CD14-positive monocyte (primary cell): Measurements from ENCODE around the gene TXNRD2. TPM values are rescaled to one million over a fixed set of nuclear protein-coding genes. Genes with fewer than 3 reads are reported as not detected.

Experiments used
- DNase-seq, 3 donors: peaks; one replicate each; pipeline ENCODE4 v3.0.0-alpha.2; 2011 to 2022
- H2AFZ ChIP-seq: 2 replicates; pipeline ENCODE4 v1.6.0; 2012; ENCODE audit warnings: mild to moderate bottlenecking, low read depth, low read length, inconsistent platforms; ENCODE audit not compliant: insufficient read depth, poor library complexity, severe bottlenecking
- H3K27ac ChIP-seq, 2 donors: 1 replicate in 1 of 2; 2 replicates in 1 of 2; pipeline ENCODE4 v1.5.1; 2012 to 2013; ENCODE audit warnings: low read length in 2 of 2, control low read depth in 1 of 2, inconsistent platforms in 1 of 2, low read depth in 1 of 2, mild to moderate bottlenecking in 1 of 2
- H3K27me3 ChIP-seq, 2 donors: one replicate each; pipeline versions ENCODE4 v1.6.0 to v1.6.1; 2011 to 2013; ENCODE audit warnings: low read length in 2 of 2; ENCODE audit not compliant: control insufficient read depth in 2 of 2, insufficient read depth in 2 of 2
- H3K36me3 ChIP-seq, 2 donors: replicated peaks in 1 of 2; 1 replicate in 1 of 2; 2 replicates in 1 of 2; pipeline versions ENCODE4 v1.5.1 to v1.6.1; 2012 to 2013; ENCODE audit warnings: low read length in 2 of 2, control low read depth in 1 of 2, inconsistent platforms in 1 of 2, mild to moderate bottlenecking in 1 of 2; ENCODE audit not compliant: insufficient read depth in 2 of 2, control insufficient read depth in 1 of 2
- H3K4me1 ChIP-seq, 2 donors: 1 replicate in 1 of 2; 2 replicates in 1 of 2; pipeline versions ENCODE4 v1.5.1 to v1.6.1; 2012 to 2013; ENCODE audit warnings: low read length in 2 of 2, control low read depth in 1 of 2, inconsistent platforms in 1 of 2, mild to moderate bottlenecking in 1 of 2, moderate library complexity in 1 of 2; ENCODE audit not compliant: insufficient read depth in 2 of 2, control insufficient read depth in 1 of 2
- H3K4me2 ChIP-seq: replicated peaks from 2 replicates; pipeline ENCODE3; 2012; ENCODE audit warnings: low read length, moderate library complexity, mild to moderate bottlenecking; ENCODE audit not compliant: poor library complexity, severe bottlenecking; ENCODE audit errors: extremely low read depth
- H3K4me3 ChIP-seq, 3 experiments: fragments of 200-600 bp in 1 of 3; sonication (generic) in 1 of 3; replicated peaks in 1 of 3; 1 replicate in 2 of 3; 2 replicates in 1 of 3; pipeline ENCODE4 v1.5.1; 2011 to 2013; ENCODE audit warnings: low read length in 3 of 3, mild to moderate bottlenecking in 3 of 3, control low read depth in 2 of 3, low read depth in 2 of 3, inconsistent platforms in 1 of 3, moderate library complexity in 1 of 3
- H3K79me2 ChIP-seq: 2 replicates; pipeline ENCODE4 v1.6.0; 2012; ENCODE audit warnings: mild to moderate bottlenecking, control low read depth, inconsistent platforms, low read length, moderate library complexity; ENCODE audit not compliant: insufficient read depth
- H3K9ac ChIP-seq: 2 replicates; pipeline ENCODE4 v1.6.0; 2017; ENCODE audit warnings: low read length, mild to moderate bottlenecking; ENCODE audit not compliant: insufficient read depth, poor library complexity, severe bottlenecking
- H3K9me3 ChIP-seq, 2 donors: replicated peaks in 1 of 2; 1 replicate in 1 of 2; 2 replicates in 1 of 2; pipeline versions ENCODE4 v1.5.1 to v1.6.1; 2012 to 2013; ENCODE audit warnings: low read length in 2 of 2, control low read depth in 1 of 2; ENCODE audit not compliant: control insufficient read depth in 1 of 2, insufficient read depth in 1 of 2
- H4K20me1 ChIP-seq: 2 replicates; pipeline ENCODE4 v1.6.0; 2012; ENCODE audit warnings: mild to moderate bottlenecking, low read length, control low read depth, moderate library complexity; ENCODE audit not compliant: insufficient read depth
- H3K27ac Mint-ChIP-seq, 7 donors: one replicate each; pipeline ENCODE4 v1.8.0; 2020; ENCODE audit warnings: mild to moderate bottlenecking in 7 of 7, mixed read lengths in 7 of 7, moderate library complexity in 6 of 7, inconsistent platforms in 2 of 7
- H3K27me3 Mint-ChIP-seq, 3 donors: one replicate each; pipeline ENCODE4 v1.8.0; 2021 to 2022; ENCODE audit warnings: low read depth in 3 of 3, mild to moderate bottlenecking in 3 of 3, mixed read lengths in 3 of 3, moderate library complexity in 3 of 3, inconsistent platforms in 1 of 3
- H3K36me3 Mint-ChIP-seq, 2 donors: one replicate each; pipeline ENCODE4 v1.8.0; 2020; ENCODE audit warnings: mixed read lengths in 2 of 2, inconsistent platforms in 1 of 2, mild to moderate bottlenecking in 1 of 2
- H3K4me1 Mint-ChIP-seq: one replicate; pipeline ENCODE4 v1.8.0; 2020; ENCODE audit warnings: mild to moderate bottlenecking, mixed read lengths
- H3K4me3 Mint-ChIP-seq, 2 donors: one replicate each; pipeline ENCODE4 v1.8.0; 2020; ENCODE audit warnings: mild to moderate bottlenecking in 2 of 2, mixed read lengths in 2 of 2, moderate library complexity in 1 of 2
- H3K9me3 Mint-ChIP-seq, 7 donors: one replicate each; pipeline ENCODE4 v1.8.0; 2020 to 2022; ENCODE audit warnings: mixed read lengths in 7 of 7, mild to moderate bottlenecking in 6 of 7, moderate library complexity in 6 of 7, inconsistent platforms in 2 of 7
- WGBS: methylation state at CpG from one replicate; pipeline ENCODE4 v1.1.5; 2013; ENCODE audit warnings: missing lambda C conversion rate; ENCODE audit not compliant: insufficient coverage; 5-methylcytosine and 5-hydroxymethylcytosine counted together
- intact Hi-C, 2 donors: fragments of 100-400 bp; cut with micrococcal nuclease; formaldehyde crosslinking; loops; one replicate each; pipeline versions ENCODE4 v1.15.0 to v1.15.1; 2023
- polyA plus RNA-seq, 3 donors: library from polyadenylated mRNA; depleted of rRNA in 1 of 3; unstranded in 2 of 3; stranded (reverse) in 1 of 3; fragments of 300-500 nt in 2 of 3; fragments of >200 nt in 1 of 3; fragmentation: Illumina TruSeq in 2 of 3; gene quantifications; 1 replicate in 2 of 3; 2 replicates in 1 of 3; pipeline ENCODE4 v1.2.3, GENCODE V29; 2012 to 2021
- TF ChIP-seq, protein P1 (sequence below): fragments of 200-600 bp; IDR thresholded peaks from one replicate; pipeline ENCODE4 v1.8.0; 2022; ENCODE audit warnings: antibody characterized with exemption, mild to moderate bottlenecking

The TXNRD2 gene
- polyA plus RNA-seq, 3 donors: 24.9 to 54.9 (median 30.8) TPM

DNA sequence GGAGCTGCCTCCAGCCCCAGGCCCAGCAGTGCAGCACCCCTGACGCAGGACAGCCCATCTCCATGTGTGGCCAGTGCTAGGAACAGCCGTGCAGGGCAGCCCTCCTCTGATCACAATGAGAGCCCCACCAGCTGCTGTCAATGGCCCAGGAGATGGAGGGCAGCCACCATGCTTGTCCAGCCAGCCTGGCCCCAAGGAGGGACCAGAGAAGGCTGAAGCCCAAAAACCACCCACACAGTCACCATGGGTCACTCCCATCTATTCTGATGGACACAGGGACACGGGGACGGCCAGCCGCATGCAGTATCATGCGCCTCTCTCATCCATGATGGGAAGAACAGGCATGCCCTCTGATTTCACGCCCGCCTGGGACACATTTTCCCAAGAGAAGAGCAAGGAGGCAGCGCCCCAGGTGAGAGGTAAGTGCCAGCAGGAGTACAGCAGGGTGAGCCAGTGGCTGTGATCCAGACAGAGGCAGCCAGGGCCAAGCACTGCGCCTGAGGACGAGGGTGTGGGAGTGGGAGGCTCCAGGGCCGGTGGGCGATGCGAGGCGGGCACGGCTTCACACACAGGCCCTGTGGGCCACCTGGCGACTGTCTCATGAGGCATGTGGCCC lies 53.4 kb downstream of the TXNRD2 start:
- no peaks in the 10 kb centered on the region for H3K79me2 ChIP-seq
- no peak overlapping the region for H3K4me3 ChIP-seq
- Mint-ChIP-seq H3K27ac (peak overlapping the region in 5 of 7 donors; percentile 61 to 97 (median 89)), H3K36me3 (peaks cover 25 to 61% of the 10 kb centered on the region in 2 donors), H3K27me3 (peaks cover 2 to 8% (median 7%) of the 10 kb centered on the region in 3 donors), H3K4me1 (peaks cover 45% of the 10 kb centered on the region), H3K9me3 (peaks cover 0 to 2% (median 0%) of the 10 kb centered on the region in 7 donors), H3K4me3 (no peak overlapping the region)
- no peak overlapping the region for H2AFZ ChIP-seq
- TF ChIP-seq, protein P1, sequence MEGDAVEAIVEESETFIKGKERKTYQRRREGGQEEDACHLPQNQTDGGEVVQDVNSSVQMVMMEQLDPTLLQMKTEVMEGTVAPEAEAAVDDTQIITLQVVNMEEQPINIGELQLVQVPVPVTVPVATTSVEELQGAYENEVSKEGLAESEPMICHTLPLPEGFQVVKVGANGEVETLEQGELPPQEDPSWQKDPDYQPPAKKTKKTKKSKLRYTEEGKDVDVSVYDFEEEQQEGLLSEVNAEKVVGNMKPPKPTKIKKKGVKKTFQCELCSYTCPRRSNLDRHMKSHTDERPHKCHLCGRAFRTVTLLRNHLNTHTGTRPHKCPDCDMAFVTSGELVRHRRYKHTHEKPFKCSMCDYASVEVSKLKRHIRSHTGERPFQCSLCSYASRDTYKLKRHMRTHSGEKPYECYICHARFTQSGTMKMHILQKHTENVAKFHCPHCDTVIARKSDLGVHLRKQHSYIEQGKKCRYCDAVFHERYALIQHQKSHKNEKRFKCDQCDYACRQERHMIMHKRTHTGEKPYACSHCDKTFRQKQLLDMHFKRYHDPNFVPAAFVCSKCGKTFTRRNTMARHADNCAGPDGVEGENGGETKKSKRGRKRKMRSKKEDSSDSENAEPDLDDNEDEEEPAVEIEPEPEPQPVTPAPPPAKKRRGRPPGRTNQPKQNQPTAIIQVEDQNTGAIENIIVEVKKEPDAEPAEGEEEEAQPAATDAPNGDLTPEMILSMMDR: no peak
- peaks cover 11 to 12% of the 10 kb centered on the region in 2 donors for H3K36me3 ChIP-seq
- peaks cover 7% of the 10 kb centered on the region for H4K20me1 ChIP-seq
- WGBS: 96% methylated on average over 17 of the region's 17 CpGs
- no peak overlapping the region for H3K9ac ChIP-seq
- peak overlapping the region; percentile 83 to 90 for H3K27ac ChIP-seq
- intact Hi-C loops: loop anchor here in 1 of 2 donors (5.0 kb wide), 1 partner anchor 36 kb away; the partner anchor contains the start of genes GNB1L and RTL10
- no peaks in the 10 kb centered on the region for H3K9me3 ChIP-seq
- peaks cover 38 to 47% of the 10 kb centered on the region in 2 donors for H3K4me1 ChIP-seq
- no peak overlapping the region for H3K4me2 ChIP-seq
- DNase-seq: no peak
- H3K27me3 ChIP-seq: no peaks in the 10 kb centered on the region

DNA sequence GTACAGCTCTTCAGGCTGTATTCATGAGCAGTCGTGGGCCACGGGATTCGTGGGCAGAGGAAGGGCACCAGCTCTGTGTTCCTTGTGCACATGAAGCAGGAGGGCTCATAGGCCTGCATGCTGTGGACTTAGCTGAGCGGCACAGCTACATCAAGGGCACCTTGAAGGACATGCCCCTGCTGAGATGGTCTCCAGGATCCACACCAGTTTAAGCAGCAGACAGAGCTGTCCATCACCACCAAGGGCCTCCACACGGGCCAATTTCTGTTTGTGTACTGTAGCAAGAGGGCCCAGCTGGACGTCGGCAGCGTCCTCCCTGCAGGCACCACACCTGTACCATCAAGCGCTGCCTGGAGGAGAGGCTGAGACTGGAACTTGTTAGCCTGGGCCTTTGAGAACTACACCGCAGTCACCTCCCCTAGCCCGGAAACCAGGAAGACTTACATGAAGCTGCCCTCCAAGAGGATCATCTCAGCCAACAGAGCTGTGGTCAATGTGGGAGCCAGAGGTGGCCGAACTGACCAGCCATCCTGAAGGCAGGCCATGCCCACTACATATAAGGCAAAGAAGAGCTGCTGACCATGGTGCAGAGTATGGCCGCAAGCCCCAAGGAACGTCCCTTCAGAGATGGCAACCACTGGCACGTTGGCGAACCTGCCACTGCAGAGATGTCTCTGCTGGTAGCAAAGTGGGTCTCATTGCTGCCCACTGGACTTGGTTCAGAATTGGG lies 54.2 kb downstream of the TXNRD2 start:
- 78% methylated on average over 16 of the region's 16 CpGs for WGBS
- H4K20me1 ChIP-seq: peaks cover 7% of the 10 kb centered on the region
- H3K27ac ChIP-seq: peak overlapping the region; percentile 83 to 90
- H3K4me3 Mint-ChIP-seq: peak overlapping the region in 1 of 2 donors; percentile 48
- intact Hi-C loops: loop anchor here (2.0 to 5.0 kb wide), 2 partner anchors 33 to 35 kb away; partner anchors contain the start of genes GNB1L (in 2 of the 2) and RTL10 (in 2 of the 2)
- H3K27me3 Mint-ChIP-seq: peaks cover 0 to 7% (median 6%) of the 10 kb centered on the region in 3 donors
- H2AFZ ChIP-seq: peak overlapping the region; percentile 70
- H3K4me3 ChIP-seq: peak overlapping the region in 1 of 3 experiments; percentile 13
- H3K36me3 Mint-ChIP-seq: peaks cover 25 to 59% of the 10 kb centered on the region in 2 donors
- no peak overlapping the region for H3K9ac ChIP-seq
- peak overlapping the region; percentile 84 to 97 (median 94) for H3K27ac Mint-ChIP-seq
- H3K4me1 ChIP-seq: peaks cover 38 to 45% of the 10 kb centered on the region in 2 donors
- TF ChIP-seq, protein P1: no peak
- peaks cover 14 to 16% of the 10 kb centered on the region in 2 donors for H3K36me3 ChIP-seq
- peaks cover 40% of the 10 kb centered on the region for H3K4me1 Mint-ChIP-seq
- H3K9me3 ChIP-seq: no peaks in the 10 kb centered on the region
- H3K27me3 ChIP-seq: no peaks in the 10 kb centered on the region
- peaks cover 0 to under 1% (median 0%) of the 10 kb centered on the region in 7 donors for H3K9me3 Mint-ChIP-seq
- H3K4me2 ChIP-seq: peak overlapping the region; percentile 58
- no peaks in the 10 kb centered on the region for H3K79me2 ChIP-seq
- peak in 1 of 3 donors; percentile 4 for DNase-seq
